Middle frontal gyrus (tissue), 1 donor: ENCODE results near the gene ETFA.

Experiments used
- DNase-seq: peaks from one replicate; pipeline ENCODE4 v3.0.0-alpha.2; 2015; ENCODE audit warnings: low spot score; ENCODE audit errors: extremely low spot score

Gene ETFA

DNA sequence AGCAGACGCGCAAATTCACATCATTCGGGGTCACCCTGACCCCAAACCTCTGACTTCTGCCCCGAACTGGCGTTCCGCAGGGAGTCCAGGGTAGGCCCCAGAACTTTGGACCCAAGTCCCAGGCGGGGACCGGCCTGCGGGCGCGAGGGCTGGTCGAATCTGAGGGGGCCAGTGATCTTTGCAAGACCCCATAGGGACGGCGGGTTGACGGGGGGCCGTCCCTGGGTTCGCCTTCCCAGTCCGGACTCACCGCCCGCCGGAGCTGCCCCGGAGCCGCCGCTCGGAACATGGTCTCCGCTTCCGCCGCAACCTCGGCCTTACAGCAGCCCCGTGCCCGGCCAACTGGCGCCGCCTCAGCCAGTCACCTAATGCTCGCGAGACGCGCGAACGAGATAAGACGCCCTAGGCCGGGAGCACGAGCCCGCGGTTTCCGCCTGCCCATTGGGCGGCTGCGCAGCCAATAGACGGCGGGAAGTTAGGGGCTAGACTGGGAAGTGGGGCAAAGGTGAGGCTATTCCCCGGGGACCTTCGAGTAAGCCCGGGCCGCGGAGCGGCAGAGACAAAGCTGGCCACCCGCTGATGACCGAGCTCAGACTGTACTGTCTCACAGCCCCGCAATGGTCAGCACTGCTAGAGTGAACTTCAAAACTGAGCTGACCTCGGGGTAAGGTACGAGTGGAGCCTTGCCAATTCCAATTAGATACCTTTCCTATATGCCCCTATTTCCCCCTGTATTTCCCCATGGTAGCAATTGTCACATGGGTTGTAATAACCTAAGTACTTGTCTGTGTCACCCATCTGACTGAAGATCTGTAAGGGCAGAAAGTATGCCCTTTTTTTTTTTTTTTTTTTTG, at the start of gene ETFA:
Gene ETFA, minus strand, starts transcription at position 370 of the 854 bp plus-strand sequence. Its CDS starts 81 bp downstream, at position 289.
- DNase-seq = peak; percentile 86

DNA sequence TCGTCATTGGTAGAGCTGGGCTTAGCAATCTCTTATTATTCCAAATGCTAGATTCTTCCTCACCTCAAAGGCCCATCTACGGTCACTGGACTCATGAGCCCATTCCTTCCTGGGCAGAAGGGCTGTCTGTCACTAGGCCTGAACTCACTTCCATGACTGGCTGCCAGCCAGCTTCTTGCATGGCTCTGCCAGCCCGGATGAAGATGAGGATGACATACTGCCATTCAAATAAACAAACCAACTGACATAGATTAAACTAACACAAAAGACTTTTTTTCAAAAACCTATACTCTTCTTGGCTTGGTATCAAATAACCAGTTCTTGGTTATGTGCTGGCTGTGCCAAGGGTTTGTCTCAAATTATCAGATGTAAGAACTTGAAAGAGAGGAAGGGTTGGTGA, 49.1 kb upstream of the ETFA start:
- DNase-seq = no peak

DNA sequence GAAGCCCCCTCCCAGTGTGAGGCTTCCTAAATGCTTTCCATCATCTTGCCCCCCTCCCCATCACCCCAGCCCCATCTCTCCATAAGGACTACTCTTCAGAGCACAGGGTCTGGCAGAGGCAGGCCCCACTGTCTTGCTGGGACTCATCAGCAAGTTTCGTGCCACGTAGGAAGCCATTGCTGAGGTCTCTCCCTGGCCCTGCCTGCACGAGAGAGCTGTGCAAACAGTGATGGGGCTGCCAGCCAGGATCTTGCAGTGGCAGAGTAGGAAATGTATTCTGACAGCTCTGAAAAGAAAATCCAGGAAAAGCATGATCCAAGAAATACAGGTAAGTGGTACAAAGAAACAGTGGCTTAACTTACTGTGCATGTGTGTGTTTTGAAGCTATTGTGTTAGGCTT, 47.9 kb upstream of the ETFA start:
- DNase-seq = no peak

DNA sequence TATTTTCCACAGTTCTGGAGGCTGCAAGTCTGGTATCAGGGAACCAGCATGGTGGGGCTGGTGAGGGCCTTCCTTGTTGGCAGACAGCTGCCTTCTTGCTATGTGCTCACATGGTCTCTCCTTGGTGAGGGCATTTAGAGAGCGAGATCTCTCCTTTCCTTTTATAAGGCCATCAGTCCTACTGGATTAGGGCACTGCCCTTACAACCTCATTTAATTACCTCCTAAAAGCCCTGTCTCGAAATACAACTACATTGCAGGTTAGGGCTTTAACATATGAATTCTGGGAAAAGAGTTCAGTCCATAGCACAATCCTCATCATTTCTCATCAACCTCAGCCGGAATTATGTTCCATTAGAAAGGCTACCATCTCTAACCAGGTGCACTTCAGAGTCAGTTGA, 47.2 kb upstream of the ETFA start:
- DNase-seq = no peak

DNA sequence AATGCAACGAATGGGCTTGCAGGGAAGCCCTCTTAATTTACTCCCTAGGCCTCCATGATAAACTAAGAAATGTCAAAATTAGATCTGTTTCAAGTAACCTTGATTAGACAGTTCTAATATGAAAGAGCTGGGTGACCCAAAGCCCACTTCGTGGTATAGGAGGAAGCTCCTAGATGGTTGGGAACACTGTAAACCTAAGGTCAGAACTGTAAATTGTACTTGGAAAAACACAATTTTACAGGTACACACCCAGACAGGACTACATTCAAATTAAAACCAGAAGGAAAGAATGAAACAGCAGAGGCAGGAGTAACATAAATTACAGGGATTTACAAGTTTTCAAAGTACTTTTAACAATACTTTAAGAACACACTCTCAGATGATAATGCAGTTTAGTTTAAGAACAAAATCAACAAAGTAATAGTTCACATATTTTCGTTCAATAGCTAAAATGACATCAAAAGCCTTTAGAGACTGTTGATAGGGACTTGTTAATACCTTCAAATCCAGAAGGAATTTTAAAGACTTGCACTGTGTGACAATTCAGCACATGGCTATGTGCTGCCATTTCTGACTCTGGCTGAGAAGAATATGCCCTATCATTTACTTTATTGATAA, 43.7 kb upstream of the ETFA start:
- no peak for DNase-seq

DNA sequence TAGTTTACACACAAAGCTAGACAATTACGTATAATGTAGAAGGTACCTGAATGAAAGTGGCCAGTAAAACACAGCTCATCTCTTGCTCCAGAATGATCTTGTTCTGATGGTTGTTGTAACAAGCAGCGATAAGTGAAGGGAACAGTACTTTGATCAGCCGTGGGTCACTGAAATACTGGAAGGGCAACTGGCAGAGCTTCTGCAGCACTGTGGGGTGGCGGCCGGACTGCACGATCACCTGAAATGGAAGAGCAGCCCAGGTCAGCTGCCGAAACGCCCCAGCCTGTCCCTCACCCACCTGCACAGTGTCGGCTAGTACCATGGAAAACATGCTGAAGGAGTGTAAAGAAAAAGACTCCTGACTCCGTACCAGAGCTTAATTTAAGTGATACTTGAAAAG, 42.6 kb upstream of the ETFA start:
- no peak for DNase-seq

GRCh38 chr15:76353023-76353577, 41.8 kb upstream of the ETFA start:
- DNase-seq = no peak

- DNase-seq = no peak
These were observed 38.2 kb upstream of the ETFA start for GRCh38 chr15:76349301-76350070.

- DNase-seq = no peak
These were observed 36.3 kb upstream of the ETFA start for GRCh38 chr15:76347482-76348055.

DNA sequence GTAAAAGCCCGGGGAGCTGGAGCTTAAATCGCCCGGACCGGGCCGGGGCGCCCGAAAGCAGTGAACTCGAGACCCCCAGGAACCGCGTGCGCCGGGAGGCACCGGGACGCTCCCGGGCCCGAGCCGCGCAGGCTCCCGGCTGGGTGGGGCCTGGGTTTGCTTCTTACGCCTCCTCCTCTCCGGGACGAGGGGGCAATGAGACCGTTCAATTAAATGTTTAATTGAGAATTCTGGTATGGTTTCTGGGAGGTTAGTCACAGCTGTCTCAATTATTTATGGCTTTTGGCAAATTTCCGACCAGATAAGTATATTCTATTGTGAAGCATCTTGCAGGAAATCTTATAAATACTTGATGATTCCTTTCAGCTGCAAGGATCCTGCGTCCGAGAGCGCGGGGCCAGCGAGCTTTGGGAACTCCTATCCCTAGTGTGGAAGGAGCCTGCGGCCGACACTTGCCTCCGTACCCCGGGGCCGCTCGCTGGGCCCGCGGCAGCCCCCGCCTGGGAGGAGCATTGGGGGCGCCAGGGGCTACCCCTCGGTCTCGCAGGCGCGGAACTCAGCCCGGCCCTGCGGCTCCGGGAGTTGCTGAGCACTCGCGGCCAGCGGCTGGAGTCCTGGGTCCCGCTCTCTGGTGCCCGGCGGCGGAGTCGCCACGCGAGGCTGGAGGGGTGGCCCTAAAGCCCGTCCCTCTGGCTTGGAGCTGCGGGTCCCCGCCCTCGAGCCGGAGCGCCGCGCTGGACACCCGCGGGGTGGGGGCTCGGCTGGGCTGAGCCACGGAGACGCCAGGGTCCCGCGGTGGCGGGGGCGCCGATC, 35.6 kb upstream of the ETFA start:
- no peak for DNase-seq

DNA sequence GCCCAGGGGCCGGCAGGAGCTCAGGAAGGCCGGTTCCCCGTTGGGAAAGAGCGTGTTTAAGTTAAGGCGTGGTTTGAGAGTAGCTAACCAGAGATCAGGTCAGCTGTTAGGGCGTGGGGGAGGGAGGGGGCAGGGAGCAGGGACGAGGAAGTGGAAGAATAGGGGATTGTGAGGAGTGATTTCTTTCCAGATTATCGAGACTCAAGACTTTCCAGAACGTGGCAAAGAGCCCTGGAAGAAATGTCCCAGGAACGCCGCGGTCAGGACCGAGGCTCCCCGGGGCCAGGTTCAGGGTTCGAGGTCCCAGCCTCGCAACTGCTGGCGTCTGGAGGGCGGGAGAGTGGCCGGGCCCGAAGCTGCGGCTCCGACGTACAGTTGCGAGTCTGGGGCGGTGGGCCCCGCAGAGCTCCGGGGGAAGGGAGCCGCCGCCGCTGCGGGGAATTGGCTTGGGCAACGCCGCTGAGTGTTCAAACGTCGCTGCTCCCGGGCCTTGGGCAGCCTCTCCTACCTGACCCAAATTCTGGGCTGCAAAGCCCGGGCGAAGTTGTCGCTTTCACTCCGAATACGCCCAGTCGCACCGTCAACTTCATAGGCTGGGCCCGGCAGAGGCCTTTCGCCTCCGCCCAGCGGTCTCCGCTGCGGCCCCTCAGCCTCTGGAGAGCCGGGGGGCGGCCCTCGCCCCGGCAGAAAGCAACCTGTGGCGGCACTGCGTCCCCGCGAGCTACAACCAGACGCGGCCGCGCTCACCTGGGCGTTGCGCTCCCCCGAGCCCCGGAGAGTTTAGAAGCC, 34.8 kb upstream of the ETFA start:
- no peak for DNase-seq

DNA sequence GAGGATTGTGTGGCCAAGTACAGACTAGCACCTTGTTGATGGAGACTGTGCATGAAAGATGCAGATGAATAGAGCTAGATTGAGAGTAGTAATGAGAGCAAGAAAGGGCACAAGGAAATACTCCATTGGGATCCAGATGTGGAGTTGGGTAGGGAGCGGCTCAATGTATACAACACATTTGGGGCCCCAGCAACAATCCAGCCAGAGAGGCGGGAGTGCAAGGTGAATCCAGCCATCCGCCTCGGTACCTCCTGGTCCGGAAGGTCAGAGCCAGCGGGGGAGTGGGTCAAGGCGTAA, 34.3 kb upstream of the ETFA start:
- no peak for DNase-seq

GRCh38 chr15:76344893-76345582, 33.8 kb upstream of the ETFA start:
- DNase-seq = no peak

DNA sequence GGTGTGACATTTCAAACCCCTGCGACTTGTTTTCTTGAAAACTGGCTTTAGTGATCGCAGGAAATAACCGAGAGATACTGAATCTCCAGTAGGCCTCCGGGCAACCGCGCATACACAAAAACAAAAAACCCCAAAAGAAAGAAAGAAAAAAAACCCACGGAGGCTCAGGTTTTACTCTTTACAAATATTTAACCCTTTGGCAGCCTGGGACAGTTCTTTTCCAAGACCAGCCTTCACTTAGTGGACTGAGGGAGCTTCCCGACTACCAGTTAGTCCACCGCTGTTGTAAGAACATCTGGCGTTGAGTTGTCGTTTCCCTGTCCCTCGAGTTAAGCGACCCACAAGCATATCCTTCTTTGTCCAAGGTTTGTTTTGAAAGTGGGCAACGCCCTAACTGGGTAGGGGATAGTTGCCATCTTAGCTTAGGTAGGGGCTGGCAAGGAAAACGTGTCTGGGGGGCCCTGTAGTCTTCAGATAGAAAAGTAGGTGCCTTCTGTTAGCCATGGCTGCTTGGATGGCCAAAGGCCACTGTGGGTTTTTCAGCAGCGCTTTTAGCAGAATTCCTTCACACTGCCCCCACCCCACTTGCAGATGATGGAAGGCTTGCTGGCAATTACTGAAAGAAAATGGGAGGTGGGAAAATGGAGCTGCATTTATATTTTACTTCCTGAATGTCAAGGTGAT, 32.2 kb upstream of the ETFA start:
- no peak for DNase-seq

DNA sequence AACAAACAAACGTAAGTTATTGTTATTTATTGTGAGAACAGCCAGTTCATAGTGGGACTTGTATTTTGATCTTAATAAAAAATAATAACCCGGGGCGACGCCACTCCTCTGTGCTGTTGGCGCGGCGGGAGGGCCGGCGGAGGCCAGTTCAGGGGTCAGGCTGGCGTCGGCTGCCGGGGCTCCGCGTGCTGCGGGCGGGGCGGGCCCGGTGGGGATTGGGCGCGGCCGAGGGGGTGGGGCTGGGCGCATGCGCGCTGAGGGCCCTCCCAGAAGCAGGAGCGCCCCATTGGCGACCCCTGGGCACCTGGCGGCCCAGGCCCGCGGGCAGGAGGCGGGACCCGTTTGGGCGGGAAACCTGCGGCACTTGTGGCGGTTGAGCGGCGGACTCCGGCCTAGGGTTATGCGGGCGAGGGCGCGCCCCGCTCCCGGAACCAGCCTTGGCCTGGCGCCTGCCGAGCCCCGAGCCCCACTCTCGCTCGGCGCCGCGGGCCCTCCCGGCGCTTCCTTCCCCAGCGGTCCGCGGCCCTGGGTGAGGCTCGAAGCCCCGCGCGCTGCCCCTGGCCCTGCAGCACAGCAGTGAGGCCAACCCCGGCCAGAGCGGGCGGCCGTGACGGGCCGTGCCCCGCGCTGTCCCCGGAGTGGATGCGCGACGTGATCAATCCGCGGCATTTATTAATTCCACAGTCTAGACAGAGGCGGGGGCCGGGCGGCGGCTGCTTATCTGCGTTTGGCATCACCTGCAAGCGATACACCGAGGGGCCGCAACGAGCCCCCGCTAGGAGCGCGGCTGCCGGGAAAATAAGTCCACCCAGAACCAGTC, 31.3 kb upstream of the ETFA start:
- DNase-seq = no peak

DNA sequence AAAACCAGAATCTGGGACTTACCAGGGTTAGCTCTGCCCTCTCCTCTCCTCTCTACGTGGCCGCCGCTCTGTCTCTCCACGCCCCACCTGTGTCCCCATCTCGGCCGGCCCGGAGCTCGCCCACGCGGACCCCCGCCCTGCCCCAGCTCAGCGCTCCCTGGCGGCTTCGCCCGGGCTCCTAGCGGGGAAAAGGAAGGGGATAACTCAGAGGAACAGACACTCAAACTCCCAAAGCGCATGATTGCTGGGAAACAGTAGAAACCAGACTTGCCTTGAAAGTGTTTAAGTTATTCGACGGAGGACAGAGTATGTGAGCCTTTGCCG, 30.8 kb upstream of the ETFA start:
- no peak for DNase-seq

DNA sequence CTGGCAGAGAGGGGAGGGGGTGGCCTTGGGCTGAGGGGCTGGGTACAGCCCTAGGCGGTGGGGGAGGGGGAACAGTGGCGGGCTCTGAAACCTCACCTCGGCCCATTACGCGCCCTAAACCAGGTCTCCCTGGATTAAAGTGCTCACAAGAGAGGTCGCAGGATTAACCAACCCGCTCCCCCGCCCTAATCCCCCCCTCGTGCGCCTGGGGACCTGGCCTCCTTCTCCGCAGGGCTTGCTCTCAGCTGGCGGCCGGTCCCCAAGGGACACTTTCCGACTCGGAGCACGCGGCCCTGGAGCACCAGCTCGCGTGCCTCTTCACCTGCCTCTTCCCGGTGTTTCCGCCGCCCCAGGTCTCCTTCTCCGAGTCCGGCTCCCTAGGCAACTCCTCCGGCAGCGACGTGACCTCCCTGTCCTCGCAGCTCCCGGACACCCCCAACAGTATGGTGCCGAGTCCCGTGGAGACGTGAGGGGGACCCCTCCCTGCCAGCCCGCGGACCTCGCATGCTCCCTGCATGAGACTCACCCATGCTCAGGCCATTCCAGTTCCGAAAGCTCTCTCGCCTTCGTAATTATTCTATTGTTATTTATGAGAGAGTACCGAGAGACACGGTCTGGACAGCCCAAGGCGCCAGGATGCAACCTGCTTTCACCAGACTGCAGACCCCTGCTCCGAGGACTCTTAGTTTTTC, 30.2 kb upstream of the ETFA start:
- DNase-seq = no peak
